CD4-positive, alpha-beta T cell (primary cell): Measurements from ENCODE around the gene PNMT. TPM values are rescaled to one million over a fixed set of nuclear protein-coding genes. Genes with fewer than 3 reads are reported as not detected.

ENCODE experiments used
- ATAC-seq: fragments of 200-7000 bp; cut with Tn5 transposase; one replicate; pipeline ENCODE4 v1.10.0; 2022; ENCODE audit warnings: mild to moderate bottlenecking; ENCODE audit not compliant: poor library complexity
- CTCF ChIA-PET: fragments of 350-600 bp; sonication (Branson Sonifier 250); formaldehyde crosslinking; loops from one replicate; lab custom pipeline; 2021; ENCODE audit warnings: antibody characterized with exemption, inconsistent platforms; lab: Charles Lee
- POLR2A ChIA-PET: fragments of 350-600 bp; sonication (Branson Sonifier 250); formaldehyde crosslinking; loops from one replicate; lab custom pipeline; 2021; ENCODE audit warnings: antibody characterized with exemption, inconsistent platforms; lab: Charles Lee
- DNase-seq, 14 experiments: peaks; one replicate each; pipeline ENCODE4 v3.0.0-alpha.2; 2013 to 2020; ENCODE audit warnings: mixed read lengths in 2 of 14
- H3K27ac ChIP-seq, 2 donors: one replicate each; pipeline versions ENCODE4 v1.5.1 to v1.7.0; 2013; ENCODE audit warnings: low read length in 2 of 2, low read depth in 1 of 2, mild to moderate bottlenecking in 1 of 2
- H3K27me3 ChIP-seq, 2 experiments: 1 replicate in 1 of 2; 2 replicates in 1 of 2; pipeline versions ENCODE4 v1.6.1 to v1.7.0; 2013; ENCODE audit warnings: low read length in 2 of 2, control low read depth in 1 of 2, mild to moderate bottlenecking in 1 of 2, moderate library complexity in 1 of 2; ENCODE audit not compliant: insufficient read depth in 2 of 2, control insufficient read depth in 1 of 2
- H3K36me3 ChIP-seq: one replicate; pipeline ENCODE4 v1.6.1; 2013; ENCODE audit warnings: low read length, control low read depth; ENCODE audit not compliant: insufficient read depth
- H3K4me1 ChIP-seq: one replicate; pipeline ENCODE4 v1.6.1; 2013; ENCODE audit warnings: low read length, control low read depth; ENCODE audit not compliant: insufficient read depth
- H3K4me3 ChIP-seq: one replicate; pipeline ENCODE4 v1.5.1; 2013; ENCODE audit warnings: mild to moderate bottlenecking, low read length, moderate library complexity
- H3K9me3 ChIP-seq, 2 experiments: 1 replicate in 1 of 2; 2 replicates in 1 of 2; pipeline versions ENCODE4 v1.6.1 to v1.7.0; 2013; ENCODE audit warnings: low read length in 2 of 2, mild to moderate bottlenecking in 2 of 2, control low read depth in 1 of 2, moderate library complexity in 1 of 2; ENCODE audit not compliant: control insufficient read depth in 1 of 2, insufficient read depth in 1 of 2
- H3K27ac Mint-ChIP-seq: one replicate; pipeline ENCODE4 v1.8.0; 2020; ENCODE audit warnings: mixed read lengths
- H3K27me3 Mint-ChIP-seq: one replicate; pipeline ENCODE4 v1.8.0; 2021; ENCODE audit warnings: mixed read lengths
- H3K36me3 Mint-ChIP-seq: one replicate; pipeline ENCODE4 v1.8.0; 2021; ENCODE audit warnings: low read depth, mixed read lengths
- H3K4me1 Mint-ChIP-seq: one replicate; pipeline ENCODE4 v1.8.0; 2021; ENCODE audit warnings: low read depth, mixed read lengths
- H3K4me3 Mint-ChIP-seq: one replicate; pipeline ENCODE4 v1.8.0; 2020; ENCODE audit warnings: mild to moderate bottlenecking, mixed read lengths
- H3K9me3 Mint-ChIP-seq: one replicate; pipeline ENCODE4 v1.8.0; 2020; ENCODE audit warnings: mixed read lengths
- CTCF ChIP-seq: fragments of 200-600 bp; IDR thresholded peaks from one replicate; pipeline ENCODE4 v1.8.0; 2022; ENCODE audit warnings: antibody characterized with exemption, mild to moderate bottlenecking
- intact Hi-C, 2 experiments: fragments of 100-400 bp; cut with DNase I in 1 of 2; cut with micrococcal nuclease in 1 of 2; formaldehyde crosslinking; loops; one replicate each; pipeline versions ENCODE4 v1.15.1 to v1.9.0; 2023 to 2025; cut with DNase I, micrococcal nuclease
- total RNA-seq, 174 experiments: library from RNA in 2 of 174; stranded (reverse) in 2 of 174; gene quantifications; one replicate each; pipeline ENCODE4 v1.2.3 and lab custom pipeline; 2021 to 2026

PNMT gene
- total RNA-seq, 2 experiments from 2014 or later: 0.47 TPM; not detected in 1

- Mint-ChIP-seq H3K9me3 (no peaks in the 10 kb centered on the region), H3K27me3 (peaks cover 24% of the 10 kb centered on the region), H3K36me3 (peaks cover 36% of the 10 kb centered on the region), H3K27ac (no peak within 1 kb of the TSS), H3K4me1 (peaks cover 16% of the 10 kb centered on the region), H3K4me3 (peak within 1 kb of the TSS; percentile 45)
- no peak for ATAC-seq
- intact Hi-C loops: loop anchor here in 1 of 2 experiments (5.0 kb wide), 1 partner anchor 87 kb away; no protein-coding TSS in a partner anchor
- no peak for TF ChIP-seq CTCF
- Histone ChIP-seq H3K27me3 (peaks cover 5 to 29% of the 10 kb centered on the region in 2 experiments), H3K9me3 (no peaks in the 10 kb centered on the region), H3K4me1 (peaks cover 37% of the 10 kb centered on the region), H3K4me3 (no peak within 1 kb of the TSS), H3K36me3 (peaks cover 26% of the 10 kb centered on the region), H3K27ac (no peak within 1 kb of the TSS)
- POLR2A ChIA-PET: interaction anchor here (1.3 kb wide), 1 partner anchor 43 kb away, joined by 3 read pairs; no protein-coding TSS in a partner anchor
- DNase-seq: no peak
- CTCF ChIA-PET: interaction anchor here (0.7 to 2.0 kb wide), 4 partner anchors 10 to 43 kb away, joined by 3 to 8 read pairs (median 3); partner anchors contain the start of gene PGAP3
Observed at GRCh38 chr17:39664581-39665561, 3.4 kb upstream of the PNMT start, which contains the start of gene TCAP. TCAP (plus strand) TSS chr17:39665349; CDS start chr17:39665360, 11 bp downstream.

- CTCF ChIA-PET: interaction anchor here (0.7 to 3.4 kb wide), 5 partner anchors 11 to 293 kb away, joined by 3 to 21 read pairs (median 3); partner anchors contain the start of gene PGAP3
- peak in 2 of 14 experiments; percentile 43 to 49 for DNase-seq
- TF ChIP-seq CTCF: no peak
- no peak overlapping the region for H3K27ac Mint-ChIP-seq
- Histone ChIP-seq H3K36me3 (peaks cover 17% of the 10 kb centered on the region), H3K27ac (no peak overlapping the region), H3K27me3 (peaks cover 13 to 34% of the 10 kb centered on the region in 2 experiments), H3K4me1 (peaks cover 28% of the 10 kb centered on the region), H3K9me3 (no peaks in the 10 kb centered on the region), H3K4me3 (no peak overlapping the region)
- peaks cover 11% of the 10 kb centered on the region for H3K4me1 Mint-ChIP-seq
- peaks cover 28% of the 10 kb centered on the region for H3K36me3 Mint-ChIP-seq
- H3K27me3 Mint-ChIP-seq: peaks cover 29% of the 10 kb centered on the region
- POLR2A ChIA-PET: interaction anchor here (1.3 kb wide), 1 partner anchor 44 kb away, joined by 3 read pairs; no protein-coding TSS in a partner anchor
- intact Hi-C loops: loop anchor here in 1 of 2 experiments (2.0 to 5.0 kb wide), 2 partner anchors 43 to 87 kb away; no protein-coding TSS in a partner anchor
- H3K4me3 Mint-ChIP-seq: peak overlapping the region; percentile 45
- no peaks in the 10 kb centered on the region for H3K9me3 Mint-ChIP-seq
- ATAC-seq: peak; percentile 38
Observed at GRCh38 chr17:39665642-39666224, 2.5 kb upstream of the PNMT start.

- peaks cover 8% of the 10 kb centered on the region for H3K4me1 Mint-ChIP-seq
- CTCF ChIA-PET: interaction anchor here (1.2 to 3.4 kb wide), 5 partner anchors 12 to 292 kb away, joined by 3 to 21 read pairs (median 4); no protein-coding TSS in a partner anchor
- peaks cover 24% of the 10 kb centered on the region for H3K36me3 Mint-ChIP-seq
- Histone ChIP-seq H3K36me3 (peaks cover 12% of the 10 kb centered on the region), H3K4me3 (no peak overlapping the region), H3K27me3 (peaks cover 15 to 34% of the 10 kb centered on the region in 2 experiments), H3K9me3 (no peaks in the 10 kb centered on the region), H3K4me1 (peaks cover 28% of the 10 kb centered on the region), H3K27ac (no peak overlapping the region)
- TF ChIP-seq CTCF: no peak
- no peak overlapping the region for H3K27ac Mint-ChIP-seq
- H3K4me3 Mint-ChIP-seq: no peak overlapping the region
- intact Hi-C loops: loop anchor here in 1 of 2 experiments (2.0 to 5.0 kb wide), 2 partner anchors 43 to 86 kb away; no protein-coding TSS in a partner anchor
- DNase-seq (no peak), ATAC-seq (no peak)
- POLR2A ChIA-PET: interaction anchor here (0.9 kb wide), 1 partner anchor 22 kb away, joined by 3 read pairs; the partner anchor contains the start of gene PGAP3
- no peaks in the 10 kb centered on the region for H3K9me3 Mint-ChIP-seq
- H3K27me3 Mint-ChIP-seq: peaks cover 29% of the 10 kb centered on the region
Observed at GRCh38 chr17:39666231-39666600, 2.0 kb upstream of the PNMT start.
